HEK293T (cell line): ENCODE data around the gene URB1.
"Not testable (repeated sequence)": the region's sequence is repeated elsewhere in the genome, so short reads cannot be mapped to it uniquely, and the experiment has no call there.

ENCODE experiments used
- CTCF ChIA-PET: fragments of 350-600 bp; formaldehyde crosslinking; extraction: SDS; loops from one replicate; lab custom pipeline; 2021; ENCODE audit warnings: antibody characterized with exemption, inconsistent platforms; lab: Yijun Ruan, JAX
- POLR2A ChIA-PET: fragments of 350-600 bp; formaldehyde crosslinking; extraction: SDS; loops from one replicate; lab custom pipeline; 2020; ENCODE audit warnings: antibody characterized with exemption, inconsistent platforms; lab: Yijun Ruan, JAX
- DNase-seq: peaks from one replicate; pipeline ENCODE4 v3.0.0; 2012; ENCODE audit warnings: mixed read lengths; ENCODE audit errors: extremely low spot score
- ARNT ChIP-seq: fragments of 450-650 bp; IDR thresholded peaks from 2 replicates; pipeline ENCODE4 v1.6.1; 2017; ENCODE audit warnings: mild to moderate bottlenecking
- BHLHE40 ChIP-seq: fragments of 450-650 bp; IDR thresholded peaks from 2 replicates; pipeline ENCODE4 v1.6.1; 2016; ENCODE audit warnings: mild to moderate bottlenecking, moderate library complexity, borderline replicate concordance
- CTBP1 ChIP-seq: fragments of 450-650 bp; IDR thresholded peaks from 2 replicates; pipeline ENCODE4 v1.6.1; 2016; ENCODE audit warnings: borderline replicate concordance
- ELF4 ChIP-seq: fragments of 450-650 bp; IDR thresholded peaks from 2 replicates; pipeline ENCODE4 v1.6.1; 2017; ENCODE audit warnings: antibody characterized with exemption
- FOXA1 ChIP-seq: fragments of 450-650 bp; IDR thresholded peaks from 2 replicates; pipeline ENCODE4 v1.6.1; 2016; ENCODE audit warnings: mild to moderate bottlenecking
- FOXK2 ChIP-seq: fragments of 450-650 bp; IDR thresholded peaks from 2 replicates; pipeline ENCODE4 v1.6.1; 2016; ENCODE audit warnings: mild to moderate bottlenecking
- FOXM1 ChIP-seq: fragments of 450-650 bp; IDR thresholded peaks from 2 replicates; pipeline ENCODE4 v1.6.1; 2017; ENCODE audit warnings: mild to moderate bottlenecking, borderline replicate concordance
- HDGF ChIP-seq: fragments of 450-650 bp; IDR thresholded peaks from 2 replicates; pipeline ENCODE4 v1.6.1; 2017; ENCODE audit warnings: antibody characterized with exemption, borderline replicate concordance
- L3MBTL2 ChIP-seq: fragments of 450-650 bp; conservative IDR thresholded peaks from 2 replicates; pipeline ENCODE4 v1.6.1; 2016; ENCODE audit warnings: mild to moderate bottlenecking
- LEF1 ChIP-seq: fragments of 450-650 bp; IDR thresholded peaks from 2 replicates; pipeline ENCODE4 v1.6.1; 2017; ENCODE audit warnings: mild to moderate bottlenecking, borderline replicate concordance
- NFRKB ChIP-seq: fragments of 450-650 bp; IDR thresholded peaks from 2 replicates; pipeline ENCODE4 v1.6.1; 2016; ENCODE audit warnings: mild to moderate bottlenecking, moderate library complexity
- PKNOX1 ChIP-seq: fragments of 450-650 bp; IDR thresholded peaks from 2 replicates; pipeline ENCODE4 v1.6.1; 2016
- SP1 ChIP-seq: fragments of 450-650 bp; IDR thresholded peaks from 2 replicates; pipeline ENCODE4 v1.6.1; 2017
- SUZ12 ChIP-seq: fragments of 450-650 bp; IDR thresholded peaks from 2 replicates; pipeline ENCODE4 v1.6.1; 2016; ENCODE audit warnings: mild to moderate bottlenecking
- TARDBP ChIP-seq: fragments of 450-650 bp; IDR thresholded peaks from 2 replicates; pipeline ENCODE4 v1.6.1; 2016
- ZNF384 ChIP-seq: fragments of 450-650 bp; IDR thresholded peaks from 2 replicates; pipeline ENCODE4 v1.6.1; 2016

The URB1 gene, protein sequence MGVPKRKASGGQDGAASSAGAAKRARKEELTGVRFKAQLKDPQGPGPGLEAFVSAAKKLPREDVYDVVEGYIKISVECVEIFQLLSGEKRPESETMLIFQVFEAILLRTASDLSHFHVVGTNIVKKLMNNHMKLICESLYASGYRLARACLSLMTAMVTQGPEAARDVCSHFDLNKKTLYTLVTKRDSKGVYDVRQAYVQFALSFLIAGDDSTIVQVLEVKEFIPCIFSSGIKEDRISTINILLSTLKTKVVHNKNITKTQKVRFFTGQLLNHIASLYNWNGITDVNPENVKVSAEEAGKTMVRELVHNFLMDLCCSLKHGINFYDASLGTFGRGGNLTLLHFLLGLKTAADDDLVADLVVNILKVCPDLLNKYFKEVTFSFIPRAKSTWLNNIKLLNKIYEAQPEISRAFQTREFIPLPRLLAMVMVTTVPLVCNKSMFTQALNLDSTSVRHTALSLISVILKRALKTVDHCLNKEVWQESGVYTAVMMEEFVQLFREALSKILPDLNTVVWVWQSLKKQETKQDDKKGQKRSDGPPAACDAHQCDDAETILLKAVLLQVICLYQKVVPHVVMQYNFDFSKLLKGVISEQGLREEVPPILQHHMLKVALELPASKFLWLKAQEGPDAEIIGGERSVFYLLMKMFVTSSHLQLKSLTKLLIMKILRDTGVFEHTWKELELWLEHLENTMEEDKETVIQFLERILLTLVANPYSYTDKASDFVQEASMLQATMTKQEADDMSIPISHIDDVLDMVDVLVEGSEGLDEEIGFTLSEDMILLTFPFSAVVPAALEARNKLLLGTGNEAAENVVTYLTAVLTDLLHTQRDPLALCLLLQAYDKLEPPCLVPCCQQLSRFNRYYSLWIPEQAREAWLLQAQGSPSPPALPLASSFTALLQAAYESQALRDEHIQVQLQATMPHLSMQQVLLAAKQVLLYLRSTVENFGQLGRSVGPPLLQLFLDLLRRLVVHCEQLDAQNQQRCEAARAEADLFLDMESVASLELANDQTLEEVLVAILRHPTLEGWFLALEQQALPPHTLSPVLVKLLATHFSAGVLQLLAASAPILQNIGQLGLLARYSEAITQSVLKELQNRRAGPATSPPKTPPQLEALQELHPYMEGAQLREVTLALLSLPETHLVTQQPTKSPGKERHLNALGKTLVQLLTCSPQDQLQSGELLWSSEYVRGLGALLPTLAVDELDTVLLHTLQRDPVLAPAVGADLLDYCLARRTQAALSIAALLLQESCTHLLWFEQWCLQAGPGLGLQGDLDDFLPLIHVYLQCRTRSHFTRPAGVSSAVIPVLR (N-terminal part only)

GRCh38 chr21:32392880-32393676, at the start of gene URB1:
Gene URB1, minus strand, starts transcription at chr21:32393012. Its CDS starts 102 bp downstream, at chr21:32392910.
- POLR2A ChIA-PET = interaction anchor here (0.6 to 2.1 kb wide), 7 partner anchors 9 to 208 kb away, joined by 3 to 6 read pairs (median 4); no protein-coding TSS in a partner anchor

DNA sequence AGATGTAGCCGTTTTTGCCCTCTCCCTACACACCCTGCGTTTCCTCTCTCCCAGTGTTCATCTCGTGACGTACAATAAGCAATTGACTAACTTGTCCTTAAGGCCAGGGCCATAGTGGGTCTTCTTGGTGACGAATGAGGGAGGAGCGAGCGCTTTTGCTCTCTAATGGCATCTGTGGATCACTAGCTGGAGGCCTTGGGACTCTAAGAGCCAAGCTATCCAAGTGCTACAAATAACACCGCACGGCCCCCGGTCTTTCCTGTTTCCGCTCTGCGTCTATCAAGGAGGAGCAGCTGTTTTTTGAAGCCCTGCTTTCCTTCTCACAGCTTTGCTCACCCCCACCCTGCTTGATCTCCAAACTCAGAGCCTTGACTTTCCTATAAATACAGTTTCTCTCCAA, 44.9 kb upstream of the URB1 start:
- DNase-seq = no peak
- CTCF ChIA-PET = no interaction called here
- POLR2A ChIA-PET = no interaction called here
- no peak for TF ChIP-seq HDGF
- TF ChIP-seq LEF1 = no peak
- TF ChIP-seq FOXM1 = no peak
- TF ChIP-seq SP1 = no peak
- no peak for TF ChIP-seq NFRKB

More at GRCh38 chr21:32392880-32393676, at the start of gene URB1:
- peak; percentile 99 for DNase-seq
- CTCF ChIA-PET = interaction anchor here (0.7 to 1.2 kb wide), 2 partner anchors 9 to 10 kb away, joined by 3 to 5 read pairs; no protein-coding TSS in a partner anchor
- TF ChIP-seq ZNF384 (no peak), HDGF (no peak), PKNOX1 (peak; percentile 45; the same call in 1 of the 2 replicates), BHLHE40 (no peak), ARNT (no peak), L3MBTL2 (peak; percentile 65)

DNA sequence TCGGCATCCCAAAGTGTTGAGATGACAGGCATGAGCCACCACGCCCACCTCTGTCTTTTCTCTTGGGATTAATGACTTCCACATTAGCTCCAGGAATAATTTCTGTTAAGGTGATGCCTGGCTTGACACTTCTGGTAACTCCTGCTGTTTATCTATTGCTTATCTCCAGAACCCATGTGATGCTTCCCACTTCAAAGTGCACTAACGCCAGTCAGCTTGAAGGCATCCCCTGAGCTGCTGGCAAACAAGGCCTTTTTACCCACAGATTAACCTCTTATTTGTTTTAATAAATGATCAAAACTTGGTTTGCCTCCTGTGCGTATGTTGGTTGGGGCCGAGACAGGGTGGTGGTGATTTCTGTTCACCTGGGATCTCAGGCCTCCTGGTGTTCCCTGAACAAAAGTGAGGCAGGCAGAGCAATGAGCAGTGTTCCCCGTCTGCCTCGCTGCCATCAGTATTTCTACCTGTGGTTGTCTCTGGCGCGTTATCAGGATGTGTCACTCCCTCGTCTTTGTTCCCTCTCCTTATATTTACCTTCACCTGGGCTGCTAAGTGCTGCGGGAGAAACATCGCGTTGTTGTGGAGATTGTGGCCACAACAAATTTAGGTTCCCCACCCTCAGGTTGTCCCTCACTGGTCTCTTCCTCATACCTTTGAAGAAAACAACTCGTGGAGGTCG, 40.3 kb upstream of the URB1 start:
- CTCF ChIA-PET, POLR2A ChIA-PET, DNase-seq: not testable (repeated sequence)

DNA sequence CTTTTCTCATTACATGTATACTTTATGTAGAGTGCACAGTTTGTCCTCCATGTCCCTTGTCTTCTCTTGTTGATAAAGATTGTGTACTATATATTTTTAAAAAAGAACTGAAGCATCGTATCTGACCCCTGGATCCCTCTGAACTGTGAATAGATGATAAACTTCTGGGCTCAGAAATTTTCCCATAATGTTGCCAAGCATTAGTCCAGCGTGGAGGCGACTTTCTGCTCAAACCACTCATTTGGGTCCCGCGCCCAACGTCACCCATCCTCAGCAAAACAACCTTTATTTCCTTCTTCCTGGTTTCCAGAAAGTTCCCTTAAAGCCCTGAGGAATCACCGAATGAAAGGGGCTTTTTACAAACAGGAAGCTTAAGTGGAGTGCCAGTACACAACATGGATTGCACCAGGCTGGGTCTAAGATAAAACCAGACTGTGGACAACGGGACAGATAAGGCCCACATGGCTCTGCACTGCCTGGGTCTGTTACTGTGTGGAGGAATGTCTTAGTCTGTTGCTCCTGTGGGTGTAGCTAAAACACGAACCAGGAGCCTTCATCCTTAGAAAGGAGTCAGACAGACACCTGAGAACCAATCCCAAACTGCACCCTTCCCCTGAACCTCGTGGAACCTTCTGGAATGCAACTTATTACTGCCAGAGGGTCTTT, 35.3 kb upstream of the URB1 start:
- POLR2A ChIA-PET = no interaction called here
- TF ChIP-seq SP1 (no peak), NFRKB (no peak), FOXA1 (no peak), TARDBP (no peak), FOXM1 (no peak), SUZ12 (no peak), HDGF (no peak), ELF4 (no peak), FOXK2 (no peak), LEF1 (no peak), CTBP1 (no peak), L3MBTL2 (no peak), ARNT (no peak), ZNF384 (no peak), BHLHE40 (no peak), PKNOX1 (no peak)
- DNase-seq = no peak
- CTCF ChIA-PET = interaction anchor here (1.1 kb wide), 1 partner anchor 1664 kb away, joined by 3 read pairs; no protein-coding TSS in a partner anchor

GRCh38 chr21:32426592-32427051, 33.8 kb upstream of the URB1 start:
- ChIA-PET CTCF (no interaction called here), POLR2A (no interaction called here)
- TF ChIP-seq NFRKB = no peak
- TF ChIP-seq CTBP1 = no peak
- TF ChIP-seq SUZ12 = no peak
- TF ChIP-seq PKNOX1 = no peak
- no peak for TF ChIP-seq TARDBP
- TF ChIP-seq FOXM1 = no peak
- no peak for TF ChIP-seq ZNF384
- TF ChIP-seq LEF1 = no peak
- TF ChIP-seq HDGF = no peak
- no peak for DNase-seq
